HG03064 (cell line): Measurements from ENCODE around the gene ZNF559.

Source experiments
- ATAC-seq: cut with Tn5 transposase; IDR thresholded peaks from one replicate; pipeline ENCODE4 v1.9.1; 2021; ENCODE audit warnings: low read depth; ENCODE audit not compliant: unreplicated experiment

The ZNF559 gene

DNA sequence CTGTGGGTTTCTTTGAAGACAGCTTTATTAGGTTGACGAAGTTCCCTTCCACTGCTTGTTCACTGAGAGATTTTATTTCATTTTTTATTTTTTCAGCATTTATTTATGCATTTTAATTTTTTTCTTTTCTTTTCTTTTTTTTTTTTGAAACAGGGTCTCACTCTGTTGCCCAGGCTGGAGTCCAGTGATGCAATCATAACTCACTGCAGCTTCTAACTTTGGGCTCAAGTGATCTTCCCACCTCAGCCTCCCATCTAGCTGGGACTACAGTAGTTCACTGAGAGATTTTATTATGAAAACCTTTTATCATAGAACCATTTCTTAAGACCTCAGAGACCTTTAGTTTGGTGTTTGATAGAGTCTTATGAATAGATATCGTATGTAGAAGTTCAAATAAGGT is 28.5 kb downstream of the ZNF559 start:
- ATAC-seq, result no peak

GRCh38 chr19:9353011-9353410 is 29.0 kb downstream of the ZNF559 start:
- no peak for ATAC-seq

DNA sequence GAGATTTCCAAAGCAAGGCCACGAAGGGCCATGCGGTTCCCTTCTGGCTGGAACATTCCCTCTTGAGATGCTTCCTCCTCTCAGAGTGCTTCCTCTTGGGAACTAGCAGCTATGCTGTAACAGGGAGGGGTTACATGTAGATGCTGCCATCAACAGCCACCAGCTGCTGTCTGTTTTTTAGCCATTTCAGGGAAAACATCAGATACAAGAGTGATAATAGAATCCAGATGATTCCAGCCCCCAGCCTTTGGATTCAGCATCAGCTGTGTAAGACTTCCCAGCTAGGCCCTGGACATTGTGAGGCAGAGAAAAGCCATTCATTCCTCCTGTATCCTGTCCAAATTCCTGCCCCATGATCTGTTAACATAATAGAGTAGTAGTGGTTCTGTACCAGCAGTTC is 30.7 kb downstream of the ZNF559 start:
- no peak for ATAC-seq

GRCh38 chr19:9362905-9363304 is 38.9 kb downstream of the ZNF559 start, which contains the start of gene ZNF177:
Gene ZNF177, plus strand, starts transcription at chr19:9363013. Its CDS starts 15,299 bp downstream, at chr19:9378312.
- no peak for ATAC-seq

- no peak for ATAC-seq
Measured at GRCh38 chr19:9370738-9371619, 47.0 kb downstream of the ZNF559 start.

DNA sequence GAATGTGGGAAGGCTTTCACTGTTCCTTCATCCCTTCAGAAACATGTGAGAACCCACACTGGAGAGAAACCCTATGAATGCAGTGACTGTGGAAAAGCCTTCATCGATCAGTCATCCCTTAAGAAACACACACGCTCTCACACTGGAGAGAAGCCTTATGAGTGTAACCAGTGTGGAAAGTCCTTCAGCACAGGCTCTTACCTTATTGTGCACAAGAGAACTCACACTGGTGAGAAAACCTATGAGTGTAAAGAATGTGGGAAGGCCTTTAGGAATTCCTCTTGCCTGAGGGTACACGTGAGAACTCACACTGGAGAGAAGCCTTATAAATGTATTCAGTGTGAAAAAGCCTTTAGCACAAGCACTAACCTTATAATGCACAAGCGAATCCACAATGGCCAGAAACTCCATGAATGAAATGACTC is 57.4 kb downstream of the ZNF559 start:
- ATAC-seq, result no peak
